ENCODE data around the gene IRF2. TPM values are rescaled to one million over a fixed set of nuclear protein-coding genes. Genes with fewer than 3 reads are reported as not detected.

Gene IRF2
- total RNA-seq, 3 donors from 2014 or later (not counting 1 experiment from before 2014, with no cell fraction given): 50.6 to 68.5 (median 59.8) TPM

DNA sequence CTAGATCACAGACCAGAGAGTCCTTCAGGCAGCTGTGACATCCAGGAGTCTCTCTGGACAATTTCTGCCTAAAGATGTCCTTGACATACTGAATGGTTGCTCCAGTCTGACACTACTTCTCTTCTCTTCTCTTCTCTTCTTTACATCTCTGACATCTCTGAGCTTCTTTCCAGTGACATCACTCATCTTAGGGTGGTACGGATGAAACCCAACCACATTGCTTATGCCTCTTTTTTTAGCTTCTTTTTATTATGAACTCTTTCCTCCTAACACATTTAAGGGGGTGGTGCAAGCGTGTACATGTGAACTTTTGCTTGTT, 39.4 kb upstream of the IRF2 start:
- Mint-ChIP-seq H3K9me3 (peaks cover 0 to 2% of the 10 kb centered on the region in 2 donors), H3K36me3 (peaks cover 3% of the 10 kb centered on the region), H3K27ac (no peak overlapping the region), H3K4me1 (peaks cover 0 to 5% of the 10 kb centered on the region in 2 donors), H3K4me3 (no peak overlapping the region), H3K27me3 (ENCODE audit: low read depth in 2 of 2) (peaks cover 0 to 3% of the 10 kb centered on the region in 2 donors)
- ATAC-seq: no peak
- TF ChIP-seq CTCF (IDR thresholded peaks at IDR 0.05): no peak
- 58% methylated on average over 2 of the region's 2 CpGs for WGBS (ENCODE audit: insufficient coverage)
- no peaks in the 10 kb centered on the region for H3K27me3 ChIP-seq (ENCODE audit: control insufficient read depth, insufficient read depth, low read length)
- no peak overlapping the region for H3K4me3 ChIP-seq (ENCODE audit: low read length)
- H3K4me1 ChIP-seq (ENCODE audit: control insufficient read depth, insufficient read depth, low read length): peaks cover 4% of the 10 kb centered on the region
- no peak overlapping the region for H3K27ac ChIP-seq (ENCODE audit: low read length)
- H3K36me3 ChIP-seq (ENCODE audit: control insufficient read depth, insufficient read depth, low read length): no peaks in the 10 kb centered on the region
- peaks cover 3% of the 10 kb centered on the region for H3K9me3 ChIP-seq (ENCODE audit: control insufficient read depth, insufficient read depth, low read length)
- DNase-seq: no peak
- intact Hi-C loops (cut with micrococcal nuclease): no loop called here

DNA sequence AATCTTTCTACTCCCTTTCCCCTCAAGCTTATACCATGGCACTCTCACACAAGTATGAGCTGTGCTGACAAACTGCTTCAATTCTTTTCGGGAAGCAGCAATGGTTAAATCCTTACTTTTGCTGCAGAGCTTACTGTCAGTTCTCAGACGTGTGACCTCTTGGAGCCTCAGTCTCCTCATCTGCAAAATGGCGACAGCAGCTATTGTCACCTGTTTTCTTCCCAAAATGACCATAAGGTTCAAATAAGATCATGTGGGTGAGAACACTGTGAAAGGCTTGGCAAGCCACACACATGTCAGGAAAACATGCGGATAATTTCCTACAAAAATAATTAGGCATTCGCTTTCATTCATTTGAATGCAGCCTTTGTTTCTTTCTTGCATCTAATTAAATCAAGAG, 36.8 kb upstream of the IRF2 start:
- WGBS (ENCODE audit: insufficient coverage): 97% methylated on average over 5 of the region's 5 CpGs
- no peak overlapping the region for H3K27ac Mint-ChIP-seq
- Histone ChIP-seq H3K9me3 (ENCODE audit: control insufficient read depth, insufficient read depth, low read length) (no peaks in the 10 kb centered on the region), H3K36me3 (ENCODE audit: control insufficient read depth, insufficient read depth, low read length) (no peaks in the 10 kb centered on the region), H3K4me3 (ENCODE audit: low read length) (no peak overlapping the region), H3K27ac (ENCODE audit: low read length) (no peak overlapping the region), H3K4me1 (ENCODE audit: control insufficient read depth, insufficient read depth, low read length) (peaks cover 5% of the 10 kb centered on the region), H3K27me3 (ENCODE audit: control insufficient read depth, insufficient read depth, low read length) (no peaks in the 10 kb centered on the region)
- H3K9me3 Mint-ChIP-seq: no peaks in the 10 kb centered on the region
- ATAC-seq (no peak), DNase-seq (no peak)
- TF ChIP-seq CTCF (IDR thresholded peaks at IDR 0.05): no peak
- intact Hi-C loops (cut with micrococcal nuclease): no loop called here
- no peaks in the 10 kb centered on the region for H3K36me3 Mint-ChIP-seq
- peaks cover 0 to 3% of the 10 kb centered on the region in 2 donors for H3K27me3 Mint-ChIP-seq (ENCODE audit: low read depth in 2 of 2)
- H3K4me3 Mint-ChIP-seq: no peak overlapping the region
- H3K4me1 Mint-ChIP-seq: peaks cover 0 to 10% of the 10 kb centered on the region in 2 donors

DNA sequence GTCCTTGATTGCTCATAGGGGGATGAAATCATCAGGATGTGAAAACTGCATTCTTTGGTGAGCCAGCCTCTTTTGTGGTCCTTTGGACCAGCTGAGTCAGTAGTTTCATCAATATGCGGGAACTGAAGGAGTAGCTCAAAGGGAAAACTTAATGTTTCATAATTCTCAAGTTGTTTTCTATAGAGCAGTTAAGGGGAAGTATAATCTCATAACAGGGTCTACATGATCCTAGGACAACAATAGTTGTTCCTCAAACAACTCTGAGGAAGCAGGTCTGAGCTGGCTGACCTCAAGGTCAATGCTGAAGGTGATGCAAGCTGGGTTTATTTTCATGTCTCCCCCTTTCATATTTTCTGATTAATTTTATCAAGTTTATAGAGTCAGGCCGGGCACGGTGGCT, 36.1 kb upstream of the IRF2 start:
- H3K9me3 Mint-ChIP-seq: no peaks in the 10 kb centered on the region
- H3K27me3 Mint-ChIP-seq (ENCODE audit: low read depth in 2 of 2): peaks cover 0 to 3% of the 10 kb centered on the region in 2 donors
- no peak overlapping the region for H3K4me3 ChIP-seq (ENCODE audit: low read length)
- H3K9me3 ChIP-seq (ENCODE audit: control insufficient read depth, insufficient read depth, low read length): no peaks in the 10 kb centered on the region
- DNase-seq: no peak
- no peak for ATAC-seq
- no peak overlapping the region for H3K4me3 Mint-ChIP-seq
- no peak for TF ChIP-seq CTCF (IDR thresholded peaks at IDR 0.05)
- H3K4me1 Mint-ChIP-seq: peaks cover 0 to 10% of the 10 kb centered on the region in 2 donors
- WGBS (ENCODE audit: insufficient coverage): 95% methylated on average over 3 of the region's 3 CpGs
- H3K27me3 ChIP-seq (ENCODE audit: control insufficient read depth, insufficient read depth, low read length): no peaks in the 10 kb centered on the region
- intact Hi-C loops (cut with micrococcal nuclease): no loop called here
- H3K4me1 ChIP-seq (ENCODE audit: control insufficient read depth, insufficient read depth, low read length): peaks cover 7% of the 10 kb centered on the region
- H3K27ac ChIP-seq (ENCODE audit: low read length): no peak overlapping the region
- no peaks in the 10 kb centered on the region for H3K36me3 Mint-ChIP-seq
- no peaks in the 10 kb centered on the region for H3K36me3 ChIP-seq (ENCODE audit: control insufficient read depth, insufficient read depth, low read length)
- H3K27ac Mint-ChIP-seq: no peak overlapping the region

DNA sequence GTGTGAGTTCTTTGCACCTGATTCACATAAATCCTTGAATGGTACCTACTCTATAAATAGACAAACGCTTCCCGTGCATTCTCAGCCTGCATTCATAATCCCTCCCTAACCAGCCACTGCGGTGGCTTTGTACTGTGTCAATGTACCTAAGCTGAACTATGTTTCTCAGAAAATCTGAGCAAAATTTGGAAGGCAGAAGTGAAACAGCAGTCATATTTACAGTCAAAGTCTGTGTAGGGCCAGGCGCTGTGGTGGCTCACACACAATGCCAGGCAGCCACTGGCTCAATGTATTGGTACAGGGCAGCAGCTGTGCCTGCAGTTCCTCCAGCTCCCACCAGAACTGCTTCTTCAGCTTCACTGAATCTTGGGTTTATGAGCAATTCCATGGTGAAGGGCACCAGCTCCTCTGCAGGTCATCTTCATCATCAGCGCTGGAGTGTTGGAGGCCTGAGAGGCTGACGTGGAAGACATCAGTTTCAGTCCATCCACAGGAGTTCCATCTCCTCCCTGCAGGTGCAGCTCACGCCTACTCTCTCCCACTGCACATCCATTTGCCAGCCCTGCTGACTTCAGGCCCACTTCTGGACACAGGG, 32.3 kb upstream of the IRF2 start:
- Histone ChIP-seq H3K4me3 (ENCODE audit: low read length) (no peak overlapping the region), H3K27ac (ENCODE audit: low read length) (no peak overlapping the region), H3K9me3 (ENCODE audit: control insufficient read depth, insufficient read depth, low read length) (no peaks in the 10 kb centered on the region), H3K4me1 (ENCODE audit: control insufficient read depth, insufficient read depth, low read length) (peaks cover 17% of the 10 kb centered on the region), H3K36me3 (ENCODE audit: control insufficient read depth, insufficient read depth, low read length) (no peaks in the 10 kb centered on the region), H3K27me3 (ENCODE audit: control insufficient read depth, insufficient read depth, low read length) (no peaks in the 10 kb centered on the region)
- Mint-ChIP-seq H3K27ac (no peak overlapping the region), H3K36me3 (no peaks in the 10 kb centered on the region), H3K4me3 (no peak overlapping the region), H3K27me3 (ENCODE audit: low read depth in 2 of 2) (peaks cover 0 to 3% of the 10 kb centered on the region in 2 donors), H3K4me1 (peaks cover 17 to 22% of the 10 kb centered on the region in 2 donors), H3K9me3 (no peaks in the 10 kb centered on the region)
- DNase-seq: peak in 1 of 2 donors; percentile 49
- WGBS (ENCODE audit: insufficient coverage): 63% methylated on average over 7 of the region's 7 CpGs
- ATAC-seq: peak; percentile 32 to 54 (median 50)
- no peak for TF ChIP-seq CTCF (IDR thresholded peaks at IDR 0.05)
- intact Hi-C loops (cut with micrococcal nuclease): no loop called here
